HepG2 (cell line): Measurements from ENCODE around the gene CD300LF. TPM values are rescaled to one million over a fixed set of nuclear protein-coding genes. Genes with fewer than 3 reads are reported as not detected.

ENCODE experiments used
- ATAC-seq: fragments of 200-7000 bp; cut with Tn5 transposase; 3 replicates; pipeline ENCODE4 v1.9.1; 2020; ENCODE audit warnings: mild to moderate bottlenecking, moderate library complexity
- BruUV-seq: library from RNA; stranded (reverse); fragments of 400-500 nt; replicated peaks from 2 replicates; lab custom pipeline; 2021; lab: Mats Ljungman, UMichigan
- CTCF ChIA-PET: fragments of 300-600 bp; formaldehyde crosslinking; extraction: SDS; loops from one replicate; lab custom pipeline; 2021; ENCODE audit warnings: low total read pairs, inconsistent platforms, low intra/inter-chr PET ratio; lab: Yijun Ruan, JAX
- POLR2A ChIA-PET: fragments of 350-600 bp; sonication (Branson Sonifier 250); formaldehyde crosslinking; loops from one replicate; lab custom pipeline; 2020; ENCODE audit warnings: antibody characterized with exemption, inconsistent platforms; lab: Yijun Ruan, JAX
- DNase-seq: peaks from one replicate; pipeline ENCODE4 v3.0.0-alpha.2; 2015; ENCODE audit warnings: low spot score
- FAIRE-seq: peaks from 3 replicates; lab custom pipeline; 2011; peaks lifted over from hg19 to GRCh38; lab: Jason Lieb, UNC
- H2AFZ ChIP-seq: one replicate; pipeline ENCODE4 v1.6.1; 2011; ENCODE audit warnings: low read length, inconsistent platforms
- H3K27ac ChIP-seq: fragments of 300-600 bp; 3 replicates; pipeline ENCODE4 v1.8.0; 2011; ENCODE audit warnings: mixed run types, mild to moderate bottlenecking, mixed read lengths, low read length, inconsistent platforms; ENCODE audit not compliant: insufficient read depth; ENCODE audit errors: extremely low read length
- H3K27me3 ChIP-seq, 2 experiments: fragments of 200-600 bp in 1 of 2; 2 replicates in 1 of 2; 3 replicates in 1 of 2; pipeline versions ENCODE4 v1.6.0 to v1.8.0; 2011; ENCODE audit warnings: low read length in 2 of 2, mild to moderate bottlenecking in 2 of 2, moderate library complexity in 2 of 2, inconsistent platforms in 1 of 2; ENCODE audit not compliant: insufficient read depth in 2 of 2, control insufficient read depth in 1 of 2
- H3K36me3 ChIP-seq, 2 experiments: fragments of 200-600 bp in 1 of 2; replicated peaks in 1 of 2; 2 replicates in 1 of 2; 3 replicates in 1 of 2; pipeline versions ENCODE4 v1.5.1 to v1.8.0; 2011; ENCODE audit warnings: low read length in 2 of 2, inconsistent platforms in 1 of 2; ENCODE audit not compliant: insufficient read depth in 2 of 2, control insufficient read depth in 1 of 2
- H3K4me1 ChIP-seq: 2 replicates; pipeline ENCODE4 v1.5.1; 2012; ENCODE audit warnings: low read length, inconsistent platforms; ENCODE audit not compliant: insufficient read depth
- H3K4me2 ChIP-seq: 2 replicates; pipeline ENCODE4 v1.6.0; 2011; ENCODE audit warnings: low read depth, low read length, inconsistent platforms
- H3K4me3 ChIP-seq, 3 experiments: fragments of 200-600 bp in 1 of 3; sonication (generic), shearing (Covaris generic) in 1 of 3; replicated peaks in 1 of 3; 2 replicates each; pipeline ENCODE4 v1.5.1; 2011 to 2016; ENCODE audit warnings: low read length in 3 of 3, inconsistent platforms in 2 of 3, low read depth in 2 of 3, mild to moderate bottlenecking in 2 of 3, control low read depth in 1 of 3, mixed read lengths in 1 of 3; ENCODE audit not compliant: insufficient read depth in 1 of 3
- H3K79me2 ChIP-seq: one replicate; pipeline ENCODE4 v1.6.1; 2011; ENCODE audit warnings: low read length, inconsistent platforms; ENCODE audit not compliant: insufficient read depth
- H3K9ac ChIP-seq: 2 replicates; pipeline ENCODE4 v1.6.0; 2011; ENCODE audit warnings: mild to moderate bottlenecking, low read depth, low read length, inconsistent platforms; ENCODE audit not compliant: insufficient read depth
- H3K9me3 ChIP-seq: 2 replicates; pipeline ENCODE4 v1.5.1; 2012; ENCODE audit warnings: mild to moderate bottlenecking, low read length
- H4K20me1 ChIP-seq: 2 replicates; pipeline ENCODE4 v1.6.0; 2011; ENCODE audit warnings: inconsistent platforms, mild to moderate bottlenecking, low read length, moderate library complexity; ENCODE audit not compliant: insufficient read depth
- DNMT3B ChIP-seq: conservative IDR thresholded peaks from 2 replicates; pipeline ENCODE4 v1.6.1; 2016; ENCODE audit warnings: missing biosample characterization, control low read depth
- FOSL2 ChIP-seq: sonication (generic); formaldehyde crosslinking; IDR thresholded peaks from 2 replicates; pipeline ENCODE4 v1.4.0; 2020; ENCODE audit warnings: missing genetic modification reagents
- KDM6A ChIP-seq: IDR thresholded peaks from 2 replicates; pipeline ENCODE4 v1.6.1; 2016; ENCODE audit warnings: low read depth
- MEF2D ChIP-seq: sonication (generic); formaldehyde crosslinking; IDR thresholded peaks from 2 replicates; pipeline ENCODE4 v1.5.1; 2020; ENCODE audit warnings: mild to moderate bottlenecking, missing genetic modification reagents
- MIXL1 ChIP-seq: IDR thresholded peaks from 2 replicates; pipeline ENCODE4 v1.6.1; 2016
- MLLT10 ChIP-seq: sonication (generic); formaldehyde crosslinking; IDR thresholded peaks from 2 replicates; pipeline ENCODE4 v1.4.0; 2020; ENCODE audit warnings: missing genetic modification reagents
- MYNN ChIP-seq: sonication (generic); formaldehyde crosslinking; IDR thresholded peaks from 2 replicates; pipeline ENCODE4 v1.4.0; 2020; ENCODE audit warnings: mild to moderate bottlenecking, low read depth, missing genetic modification reagents
- NKX3-1 ChIP-seq: sonication (generic); formaldehyde crosslinking; IDR thresholded peaks from 2 replicates; pipeline ENCODE4 v1.5.0; 2020; ENCODE audit warnings: missing genetic modification reagents
- POGZ ChIP-seq: sonication (generic); formaldehyde crosslinking; IDR thresholded peaks from 2 replicates; pipeline ENCODE4 v1.4.0; 2020; ENCODE audit warnings: mild to moderate bottlenecking, missing genetic modification reagents
- PRMT3 ChIP-seq: sonication (generic); formaldehyde crosslinking; IDR thresholded peaks from 2 replicates; pipeline ENCODE4 v1.8.1; 2022; ENCODE audit warnings: low read depth, mild to moderate bottlenecking, moderate library complexity, missing genetic modification reagents, borderline replicate concordance
- PTBP1 ChIP-seq: fragments of 200-400 bp; formaldehyde crosslinking; IDR thresholded peaks from 2 replicates; pipeline ENCODE4 v1.6.1; 2018; ENCODE audit warnings: low read length, low read depth; ENCODE audit not compliant: poor library complexity, severe bottlenecking
- ZMYM2 ChIP-seq: sonication (generic); formaldehyde crosslinking; IDR thresholded peaks from 2 replicates; pipeline ENCODE4 v1.8.0; 2022; ENCODE audit warnings: mild to moderate bottlenecking, missing genetic modification reagents
- ZNF546 ChIP-seq: sonication (generic); formaldehyde crosslinking; conservative IDR thresholded peaks from 2 replicates; pipeline ENCODE4 v1.8.1; 2023; ENCODE audit warnings: mild to moderate bottlenecking, missing genetic modification reagents
- ZNF567 ChIP-seq: sonication (generic); formaldehyde crosslinking; IDR thresholded peaks from 2 replicates; pipeline ENCODE4 v1.8.1; 2023; ENCODE audit warnings: mild to moderate bottlenecking, missing genetic modification reagents, borderline replicate concordance
- ZNF672 ChIP-seq: sonication (generic); formaldehyde crosslinking; IDR thresholded peaks from 2 replicates; pipeline ENCODE4 v1.8.1; 2022; ENCODE audit warnings: missing genetic modification reagents
- ZNF761 ChIP-seq: sonication (generic); formaldehyde crosslinking; conservative IDR thresholded peaks from 2 replicates; pipeline ENCODE4 v1.4.0; 2020; ENCODE audit warnings: mild to moderate bottlenecking, missing genetic modification reagents
- WGBS: methylation state at CpG from one replicate; pipeline ENCODE4 v1.1.6; 2017; ENCODE audit warnings: low lambda C conversion rate; 5-methylcytosine and 5-hydroxymethylcytosine counted together
- in situ Hi-C: cut with HindIII; loops from 2 replicates; pipeline ENCODE4 v1.10.0; 2017; ENCODE audit warnings: low pct_unique_long_range_greater_than_20kb; ENCODE audit not compliant: extremely low pct_ligation_motif_present
- intact Hi-C: fragments of 100-400 bp; cut with micrococcal nuclease; formaldehyde crosslinking; loops from one replicate; pipeline ENCODE4 v1.10.0; 2022; ENCODE audit not compliant: unreplicated experiment
- polyA plus RNA-seq, 8 experiments: library from polyadenylated mRNA; depleted of rRNA in 3 of 8; stranded (reverse) in 7 of 8; unstranded in 1 of 8; fragments of >200 nt; fragmentation: Illumina TruSeq in 4 of 8; extraction: Trizol in 4 of 8; gene quantifications; 2 replicates each; pipeline versions ENCODE4 v1.2.1 to v1.2.3, GENCODE V29; 2011 to 2016; ENCODE audit warnings: low read depth in 4 of 8, missing spikeins in 1 of 8, mixed read lengths in 1 of 8; ENCODE audit not compliant: insufficient read depth in 1 of 8
- total RNA-seq, 5 experiments: library from RNA; depleted of rRNA; stranded (reverse); fragments of >200 nt; fragmentation: Illumina TruSeq; extraction: Trizol; gene quantifications; 2 replicates each; pipeline ENCODE4 v1.2.3, GENCODE V29; 2016; ENCODE audit warnings: low read depth in 1 of 5
- TF ChIP-seq, protein P1 (sequence below): sonication (generic); formaldehyde crosslinking; IDR thresholded peaks from 2 replicates; pipeline ENCODE4 v1.4.0; 2020; ENCODE audit warnings: mild to moderate bottlenecking, missing genetic modification reagents

CD300LF gene
- total and polyA plus RNA-seq, 2 of the 13 experiments (the other 11 are each of a cell fraction or from before 2014, with no cell fraction given) = not detected

DNA sequence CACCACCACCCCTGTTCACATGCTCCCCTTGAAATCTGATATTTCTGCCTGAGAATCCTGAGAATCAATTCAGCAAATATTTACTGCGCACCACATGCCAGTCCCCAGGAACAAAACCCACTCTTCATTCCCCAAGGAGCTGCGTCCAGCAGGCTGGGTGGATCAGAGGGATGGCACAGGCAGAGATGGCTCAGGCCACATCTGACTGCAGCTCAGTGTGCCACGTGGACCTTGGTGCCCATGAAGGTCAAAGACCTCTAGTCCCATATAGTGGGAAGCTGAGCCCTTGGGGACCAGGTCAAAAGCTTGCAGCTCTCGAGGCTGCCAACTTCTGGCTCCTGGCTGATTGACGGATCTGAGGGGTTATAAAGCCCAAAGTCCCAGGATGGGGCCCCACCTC, 31.8 kb downstream of the CD300LF start:
- Histone ChIP-seq H3K4me1 (peaks cover 12% of the 10 kb centered on the region; the same call in 1 of the 2 replicates), H3K27ac (no peak overlapping the region), H3K4me2 (no peak overlapping the region), H3K36me3 (no peaks in the 10 kb centered on the region), H3K4me3 (no peak overlapping the region), H2AFZ (no peak overlapping the region), H3K79me2 (no peaks in the 10 kb centered on the region)
- WGBS = 0% methylated on average over 4 of the region's 5 CpGs
- BruUV-seq = no TSS peak
- in situ Hi-C loops = no loop called here
- no peak for DNase-seq
- no peak for FAIRE-seq
- intact Hi-C loops = no loop called here
- POLR2A ChIA-PET = interaction anchor here (1.0 kb wide), 1 partner anchor 57 kb away, joined by 3 read pairs; no protein-coding TSS in a partner anchor
- TF ChIP-seq FOSL2 (CRISPR knock-in tag) = no peak
- no peak for TF ChIP-seq MEF2D (CRISPR knock-in tag)
- no peak for TF ChIP-seq ZNF567 (CRISPR knock-in tag)
- no peak for TF ChIP-seq ZNF761
- TF ChIP-seq PTBP1 = no peak
- no peak for TF ChIP-seq ZMYM2 (CRISPR knock-in tag)
- TF ChIP-seq, protein P1, sequence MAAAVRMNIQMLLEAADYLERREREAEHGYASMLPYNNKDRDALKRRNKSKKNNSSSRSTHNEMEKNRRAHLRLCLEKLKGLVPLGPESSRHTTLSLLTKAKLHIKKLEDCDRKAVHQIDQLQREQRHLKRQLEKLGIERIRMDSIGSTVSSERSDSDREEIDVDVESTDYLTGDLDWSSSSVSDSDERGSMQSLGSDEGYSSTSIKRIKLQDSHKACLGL (CRISPR knock-in tag) = no peak
- TF ChIP-seq NKX3-1 (CRISPR knock-in tag) = no peak
- TF ChIP-seq ZNF672 (CRISPR knock-in tag) = no peak
- TF ChIP-seq DNMT3B (CRISPR knock-in tag) = no peak
- TF ChIP-seq KDM6A (CRISPR knock-in tag) = no peak
- no peak for TF ChIP-seq ZNF546 (CRISPR knock-in tag)
- TF ChIP-seq MYNN = no peak
- no peak for TF ChIP-seq PRMT3
- TF ChIP-seq POGZ (CRISPR knock-in tag) = no peak
- no peak for TF ChIP-seq MLLT10 (CRISPR knock-in tag)
- no peak for TF ChIP-seq MIXL1 (CRISPR knock-in tag)
- TF ChIP-seq, all 625 proteins: peak for 0
- H3K9me3 ChIP-seq = no peaks in the 10 kb centered on the region
- no peaks in the 10 kb centered on the region for H4K20me1 ChIP-seq
- no peak for ATAC-seq
- CTCF ChIA-PET = no interaction called here
- H3K27me3 ChIP-seq = peaks cover 4 to 38% of the 10 kb centered on the region in 2 experiments; a peak in 4 of 5 replicates
- no peak overlapping the region for H3K9ac ChIP-seq
